GM23248 (cell line): ENCODE measurements around the gene TMEM50B. TPM values are rescaled to one million over a fixed set of nuclear protein-coding genes. Genes with fewer than 3 reads are reported as not detected.
A peak's percentile ranks its signal among the peaks of the same experiment; 100 is the strongest.

Source experiments
- DNase-seq: peaks from one replicate; pipeline ENCODE4 v3.0.0-alpha.2; 2015
- H2AFZ ChIP-seq: fragments of 200-600 bp; sonication (generic); 2 replicates; pipeline ENCODE4 v1.6.1; 2016; ENCODE audit warnings: antibody characterized with exemption
- H3F3A ChIP-seq: fragments of 200-600 bp; sonication (generic); 2 replicates; pipeline ENCODE4 v1.6.1; 2016; ENCODE audit warnings: mild to moderate bottlenecking, antibody characterized with exemption, mixed run types; ENCODE audit not compliant: insufficient read depth
- H3K27ac ChIP-seq: fragments of 200-600 bp; sonication (generic); 2 replicates; pipeline ENCODE4 v1.5.1; 2016; ENCODE audit warnings: mild to moderate bottlenecking
- H3K27me3 ChIP-seq: fragments of 200-600 bp; sonication (generic); replicated peaks from 2 replicates; pipeline ENCODE4 v1.6.1; 2016; ENCODE audit warnings: mild to moderate bottlenecking; ENCODE audit not compliant: insufficient read depth
- H3K36me3 ChIP-seq: fragments of 200-600 bp; sonication (generic); 2 replicates; pipeline ENCODE4 v1.6.1; 2016; ENCODE audit warnings: low read depth, mild to moderate bottlenecking
- H3K4me1 ChIP-seq: fragments of 200-600 bp; sonication (generic); 2 replicates; pipeline ENCODE4 v1.6.1; 2016; ENCODE audit warnings: mild to moderate bottlenecking; ENCODE audit not compliant: insufficient read depth
- H3K4me2 ChIP-seq: fragments of 200-600 bp; sonication (generic); one replicate; pipeline ENCODE4 v1.6.1; 2016; ENCODE audit warnings: mild to moderate bottlenecking; ENCODE audit not compliant: unreplicated experiment
- H3K4me3 ChIP-seq: fragments of 200-600 bp; sonication (generic); 2 replicates; pipeline ENCODE4 v1.5.1; 2016; ENCODE audit warnings: mild to moderate bottlenecking
- H3K79me2 ChIP-seq: fragments of 200-600 bp; sonication (generic); 2 replicates; pipeline ENCODE4 v1.6.1; 2016; ENCODE audit warnings: mild to moderate bottlenecking; ENCODE audit not compliant: insufficient read depth
- H3K9ac ChIP-seq: fragments of 200-600 bp; sonication (generic); 2 replicates; pipeline ENCODE4 v1.6.1; 2016; ENCODE audit warnings: mild to moderate bottlenecking
- H3K9me2 ChIP-seq: fragments of 200-600 bp; sonication (generic); 2 replicates; pipeline ENCODE4 v1.6.1; 2016; ENCODE audit warnings: mixed run types, mild to moderate bottlenecking, moderate library complexity; ENCODE audit not compliant: insufficient read depth
- H3K9me3 ChIP-seq: fragments of 200-600 bp; sonication (generic); one replicate; pipeline ENCODE4 v1.6.1; 2017; ENCODE audit warnings: low read depth
- H4K20me1 ChIP-seq: fragments of 200-600 bp; sonication (generic); 2 replicates; pipeline ENCODE4 v1.6.0; 2016; ENCODE audit not compliant: insufficient read depth
- EZH2 ChIP-seq: fragments of 200-600 bp; sonication (generic); IDR thresholded peaks from 2 replicates; pipeline ENCODE4 v1.6.1; 2018; ENCODE audit warnings: antibody characterized with exemption, mild to moderate bottlenecking; ENCODE audit not compliant: insufficient read depth, poor library complexity, severe bottlenecking
- EZH2phosphoT487 ChIP-seq: fragments of 200-600 bp; sonication (generic); IDR thresholded peaks from 2 replicates; pipeline ENCODE4 v1.6.1; 2018; ENCODE audit warnings: antibody characterized with exemption, moderate library complexity, mild to moderate bottlenecking, low read depth; ENCODE audit not compliant: insufficient read depth
- WGBS, 2 experiments: methylation state at CpG; one replicate each; pipeline ENCODE4 v1.1.6; 2015 to 2017; ENCODE audit warnings: low lambda C conversion rate in 2 of 2, low coverage in 1 of 2; ENCODE audit errors: missing lambda C conversion rate in 2 of 2; 5-methylcytosine and 5-hydroxymethylcytosine counted together
- in situ Hi-C: fragments of 300-500 bp; cut with MboI; formaldehyde crosslinking; loops from 2 replicates; pipeline ENCODE4 v1.15.0; 2020
- polyA plus RNA-seq: library from polyadenylated mRNA; unstranded; fragments of >200 nt; fragmentation: Nextera tagmentation; extraction: Ambion mirVana; gene quantifications from 2 replicates; pipeline ENCODE4 v1.2.1, GENCODE V29; 2016
- total RNA-seq: library from RNA; depleted of rRNA; stranded (reverse); fragments of >200 nt; shearing (Covaris generic); gene quantifications from 2 replicates; pipeline ENCODE4 v1.2.3, GENCODE V29; 2014; rRNA removed

Gene TMEM50B
- 35.1 and 37.8 TPM in 2 replicates for total RNA-seq
- polyA plus RNA-seq = 43.9 and 45.1 TPM in 2 replicates

DNA sequence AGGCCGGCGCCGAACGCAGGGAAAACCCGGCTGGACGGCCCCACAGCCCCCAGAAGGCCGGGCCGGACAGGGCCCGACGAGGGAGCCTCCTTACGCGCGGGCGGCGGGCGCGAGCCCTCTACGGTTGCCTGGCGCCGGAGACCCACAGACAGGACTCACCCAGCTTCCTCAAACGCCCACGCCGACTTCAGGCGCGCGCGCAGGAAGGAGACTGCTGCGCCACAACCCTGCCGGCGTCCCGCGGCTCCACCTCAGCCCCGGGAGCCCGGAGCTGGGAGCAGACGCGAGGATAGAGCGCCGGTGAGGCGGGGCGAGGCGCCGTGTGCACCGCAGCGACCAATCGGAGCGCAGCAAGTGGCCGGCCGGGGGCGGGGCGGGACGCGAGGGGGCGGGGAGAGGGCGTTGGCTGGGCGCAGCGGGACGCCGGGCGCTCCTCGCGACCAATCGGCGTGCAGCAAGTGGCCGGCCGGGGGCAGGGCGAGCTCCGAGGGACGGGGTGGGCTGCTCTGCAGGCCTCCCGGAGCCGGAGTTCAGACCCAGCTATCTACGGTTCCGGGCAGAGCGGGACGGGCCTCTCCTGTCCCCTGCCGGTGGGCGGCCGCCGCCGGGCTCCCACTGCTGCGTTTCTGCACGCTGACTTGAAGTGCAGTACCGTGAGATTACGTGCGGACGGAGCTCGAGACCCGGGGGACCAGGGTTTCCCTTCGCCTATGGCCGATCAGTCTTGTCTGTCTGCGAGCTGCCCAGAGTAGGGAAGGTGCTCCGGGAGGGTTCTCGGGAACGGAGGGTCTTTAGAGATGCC, at the start of gene TMEM50B:
TMEM50B (minus strand) TSS at position 296 of the 802 bp plus-strand sequence. CDS start 11,089 bp downstream, outside the sequence.
- H3K36me3 ChIP-seq = no peaks in the 10 kb centered on the region
- peak within 1 kb of the TSS; percentile 95 for H3K27ac ChIP-seq
- peak; percentile 99 for DNase-seq
- H3K79me2 ChIP-seq = peaks cover 39% of the 10 kb centered on the region
- H3K9me2 ChIP-seq = no peaks in the 10 kb centered on the region
- no peaks in the 10 kb centered on the region for H4K20me1 ChIP-seq
- no peaks in the 10 kb centered on the region for H3K9me3 ChIP-seq
- peak within 1 kb of the TSS; percentile 95 for H2AFZ ChIP-seq
- no peaks in the 10 kb centered on the region for H3K4me1 ChIP-seq
- H3F3A ChIP-seq = 0 out of 2 replicates have a peak, but pooled peaks cover 4% of the 10 kb centered on the region
- 1% methylated on average over 46 to 56 of the region's 93 CpGs for WGBS, 2 experiments
- H3K9ac ChIP-seq = peak within 1 kb of the TSS; percentile 95
- no peaks in the 10 kb centered on the region for H3K27me3 ChIP-seq
- TF ChIP-seq EZH2 (no peak), EZH2phosphoT487 (no peak)
- H3K4me2 ChIP-seq = peak within 1 kb of the TSS; percentile 97
- in situ Hi-C loops = no loop called here
- H3K4me3 ChIP-seq = peak within 1 kb of the TSS; percentile 90

- H2AFZ ChIP-seq = no peak overlapping the region
- no peak overlapping the region for H3K4me3 ChIP-seq
- no peaks in the 10 kb centered on the region for H3K27me3 ChIP-seq
- H3K27ac ChIP-seq = no peak overlapping the region
- H3K9me2 ChIP-seq = no peaks in the 10 kb centered on the region
- WGBS, 2 experiments = 98 to 100% methylated on average over 1 of the region's 1 CpG
- no peaks in the 10 kb centered on the region for H3K4me1 ChIP-seq
- in situ Hi-C loops = no loop called here
- no peak for DNase-seq
- H3K4me2 ChIP-seq = no peak overlapping the region
- no peaks in the 10 kb centered on the region for H3K9me3 ChIP-seq
- peaks cover 35% of the 10 kb centered on the region for H3K36me3 ChIP-seq
- TF ChIP-seq EZH2phosphoT487 = no peak
- no peak for TF ChIP-seq EZH2
- no peaks in the 10 kb centered on the region for H3F3A ChIP-seq
- no peak overlapping the region for H3K9ac ChIP-seq
- no peaks in the 10 kb centered on the region for H3K79me2 ChIP-seq
- no peaks in the 10 kb centered on the region for H4K20me1 ChIP-seq
Observed at GRCh38 chr21:33522953-33523349, 43.2 kb upstream of the TMEM50B start.

DNA sequence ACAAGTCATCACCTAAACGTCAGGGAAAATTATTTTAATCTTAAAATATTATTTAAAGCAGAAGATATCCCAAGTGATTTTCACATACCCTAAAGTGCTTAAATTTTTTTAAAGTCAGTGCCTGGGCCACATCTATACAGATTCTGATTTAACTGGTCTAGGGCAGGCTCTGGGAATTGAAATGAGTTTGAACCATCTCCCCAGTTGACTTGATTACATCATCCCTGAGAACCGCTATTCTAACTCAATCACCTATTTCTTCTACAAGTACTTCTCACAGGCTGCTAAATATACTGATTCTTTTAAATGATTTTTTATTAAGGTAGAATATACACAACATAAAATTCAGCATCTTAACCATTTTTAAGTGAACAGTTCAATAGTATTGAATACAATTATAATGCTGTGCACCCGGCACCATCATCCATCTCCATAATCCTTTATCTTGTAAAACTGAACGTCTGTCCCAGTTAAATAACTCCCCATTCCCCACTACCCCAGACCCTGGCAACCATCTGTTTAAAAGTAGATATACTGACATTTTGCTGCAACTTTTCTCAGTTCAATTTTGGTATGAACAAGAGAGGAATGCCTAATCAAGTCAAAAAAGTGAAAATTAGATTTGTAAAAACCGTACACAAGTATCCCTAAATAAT, 42.7 kb upstream of the TMEM50B start:
- Histone ChIP-seq H2AFZ (no peak overlapping the region), H4K20me1 (no peaks in the 10 kb centered on the region), H3K9ac (no peak overlapping the region), H3K79me2 (no peaks in the 10 kb centered on the region), H3K36me3 (peaks cover 35% of the 10 kb centered on the region), H3K9me2 (no peaks in the 10 kb centered on the region), H3F3A (no peaks in the 10 kb centered on the region), H3K4me2 (no peak overlapping the region), H3K9me3 (no peaks in the 10 kb centered on the region), H3K27me3 (no peaks in the 10 kb centered on the region), H3K4me3 (no peak overlapping the region), H3K4me1 (no peaks in the 10 kb centered on the region), H3K27ac (no peak overlapping the region)
- TF ChIP-seq EZH2phosphoT487 = no peak
- TF ChIP-seq EZH2 = no peak
- WGBS, 2 experiments = 78 to 79% methylated on average over 5 of the region's 5 CpGs
- in situ Hi-C loops = no loop called here
- DNase-seq = no peak

DNA sequence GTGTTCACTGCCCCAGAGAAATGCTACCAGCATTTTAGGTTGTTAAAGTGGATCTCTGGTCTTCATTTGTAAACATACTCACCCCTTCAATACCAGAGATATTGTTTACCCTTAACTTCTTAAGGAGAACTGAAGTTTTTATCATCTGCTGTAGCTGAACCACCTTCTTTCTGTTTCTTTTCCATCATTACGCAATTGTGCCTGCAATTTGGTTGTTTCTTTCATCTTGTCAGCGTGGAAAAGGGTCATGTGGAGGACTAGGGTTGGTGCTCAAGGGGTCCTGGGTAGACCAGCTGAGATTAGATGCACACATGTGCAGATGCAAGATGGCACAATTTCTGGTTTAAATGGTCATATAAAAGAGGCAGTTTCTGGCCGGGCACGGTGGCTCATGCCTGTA, 39.1 kb upstream of the TMEM50B start:
- no peak overlapping the region for H2AFZ ChIP-seq
- WGBS, 2 experiments = 98 to 99% methylated on average over 4 of the region's 4 CpGs
- H3K4me2 ChIP-seq = no peak overlapping the region
- H4K20me1 ChIP-seq = no peaks in the 10 kb centered on the region
- TF ChIP-seq EZH2 = no peak
- TF ChIP-seq EZH2phosphoT487 = no peak
- H3K9me3 ChIP-seq = no peaks in the 10 kb centered on the region
- H3K79me2 ChIP-seq = no peaks in the 10 kb centered on the region
- H3K36me3 ChIP-seq = peaks cover 42% of the 10 kb centered on the region
- no peaks in the 10 kb centered on the region for H3K4me1 ChIP-seq
- no peak overlapping the region for H3K27ac ChIP-seq
- no peaks in the 10 kb centered on the region for H3K9me2 ChIP-seq
- no peak overlapping the region for H3K4me3 ChIP-seq
- in situ Hi-C loops = no loop called here
- no peaks in the 10 kb centered on the region for H3F3A ChIP-seq
- DNase-seq = no peak
- no peak overlapping the region for H3K9ac ChIP-seq
- H3K27me3 ChIP-seq = no peaks in the 10 kb centered on the region
